ENCODE results near the gene EMP1. TPM values are rescaled to one million over a fixed set of nuclear protein-coding genes. Genes with fewer than 3 reads are reported as not detected.

The EMP1 gene
- total and polyA plus RNA-seq, 9 of the 15 experiments (the other 6 are each of a cell fraction or from before 2014, with no cell fraction given), result 0.10 to 0.60 TPM; not detected in 7

GRCh38 chr12:13179211-13180074 is 17.1 kb upstream of the EMP1 start (continued):
- TF ChIP-seq TSHZ1 (CRISPR knock-in tag; IDR thresholded peaks at IDR 0.05) (no peak), ID3 (CRISPR knock-in tag; IDR thresholded peaks at IDR 0.05) (no peak), ID3 (tag; IDR thresholded peaks at IDR 0.05) (no peak), ATF7 (IDR thresholded peaks at IDR 0.05) (no peak), CEBPG (CRISPR knock-in tag; IDR thresholded peaks at IDR 0.05) (no peak), CEBPG (tag; conservative IDR thresholded peaks at IDR 0.05 in 1 of 2, IDR thresholded peaks at IDR 0.05 in 1 of 2) (no peak), ZBTB17 (CRISPR knock-in tag; IDR thresholded peaks at IDR 0.05) (no peak), BMI1 (IDR thresholded peaks at IDR 0.05; ENCODE audit: low read length) (no peak), ZC3H4 (CRISPR knock-in tag; IDR thresholded peaks at IDR 0.05; ENCODE audit: borderline replicate concordance) (no peak)
